ENCODE results near the gene TIGAR. TPM values are rescaled to one million over a fixed set of nuclear protein-coding genes. Genes with fewer than 3 reads are reported as not detected.

Gene TIGAR
- total RNA-seq, 1 donor from 2014 or later, result 18.1 TPM

GRCh38 chr12:4392223-4392742 lies 71.3 kb downstream of the TIGAR start:
- Histone ChIP-seq H3K4me3 (no peak overlapping the region), H3K27me3 (no peaks in the 10 kb centered on the region), H3K27ac (no peak overlapping the region), H3K9me3 (ENCODE audit: low read depth) (no peaks in the 10 kb centered on the region), H4K20me1 (ENCODE audit: low read depth) (no peaks in the 10 kb centered on the region), H2AFZ (replicated peaks) (no peak overlapping the region), H3K4me1 (no peaks in the 10 kb centered on the region), H3F3A (ENCODE audit: low read depth) (no peaks in the 10 kb centered on the region), H3K36me3 (no peaks in the 10 kb centered on the region), H3K9ac (no peak overlapping the region), H3K79me2 (ENCODE audit: low read depth) (no peaks in the 10 kb centered on the region), H3K4me2 (no peak overlapping the region)
- Mint-ChIP-seq H3K36me3 (no peaks in the 10 kb centered on the region), H3K9me3 (no peaks in the 10 kb centered on the region), H3K4me3 (no peak overlapping the region), H3K27ac (no peak overlapping the region), H3K27me3 (ENCODE audit: insufficient read depth, low read depth) (peaks cover 5% of the 10 kb centered on the region), H3K4me1 (no peaks in the 10 kb centered on the region)
- TF ChIP-seq EZH2 (IDR thresholded peaks at IDR 0.05) (no peak), EZH2phosphoT487 (IDR thresholded peaks at IDR 0.05) (no peak), CTCF (IDR thresholded peaks at IDR 0.05) (no peak)
- DNase-seq (ENCODE audit: low spot score), result no peak

GRCh38 chr12:4393211-4393610 lies 72.2 kb downstream of the TIGAR start:
- no peaks in the 10 kb centered on the region for H3F3A ChIP-seq (ENCODE audit: low read depth)
- no peak overlapping the region for H3K27ac ChIP-seq
- Mint-ChIP-seq H3K4me1 (no peaks in the 10 kb centered on the region), H3K27ac (no peak overlapping the region), H3K4me3 (no peak overlapping the region), H3K36me3 (no peaks in the 10 kb centered on the region), H3K9me3 (no peaks in the 10 kb centered on the region), H3K27me3 (ENCODE audit: insufficient read depth, low read depth) (peaks cover 5% of the 10 kb centered on the region)
- no peaks in the 10 kb centered on the region for H3K36me3 ChIP-seq
- no peak for DNase-seq (ENCODE audit: low spot score)
- no peaks in the 10 kb centered on the region for H4K20me1 ChIP-seq (ENCODE audit: low read depth)
- H3K9ac ChIP-seq, result no peak overlapping the region
- H3K79me2 ChIP-seq (ENCODE audit: low read depth), result no peaks in the 10 kb centered on the region
- H3K4me2 ChIP-seq, result no peak overlapping the region
- H2AFZ ChIP-seq (replicated peaks), result no peak overlapping the region
- H3K27me3 ChIP-seq, result no peaks in the 10 kb centered on the region
- H3K9me3 ChIP-seq (ENCODE audit: low read depth), result no peaks in the 10 kb centered on the region
- H3K4me3 ChIP-seq, result no peak overlapping the region
- H3K4me1 ChIP-seq, result no peaks in the 10 kb centered on the region
- TF ChIP-seq EZH2phosphoT487 (IDR thresholded peaks at IDR 0.05), result no peak
- TF ChIP-seq CTCF (IDR thresholded peaks at IDR 0.05), result no peak
- no peak for TF ChIP-seq EZH2 (IDR thresholded peaks at IDR 0.05)

GRCh38 chr12:4395818-4396217 lies 74.8 kb downstream of the TIGAR start:
- H3K27me3 ChIP-seq, result no peaks in the 10 kb centered on the region
- H3K9me3 Mint-ChIP-seq, result no peaks in the 10 kb centered on the region
- peaks cover 2% of the 10 kb centered on the region for H3K27me3 Mint-ChIP-seq (ENCODE audit: insufficient read depth, low read depth)
- H3K4me3 Mint-ChIP-seq, result no peak overlapping the region
- no peaks in the 10 kb centered on the region for H3K79me2 ChIP-seq (ENCODE audit: low read depth)
- no peak overlapping the region for H3K4me3 ChIP-seq
- TF ChIP-seq CTCF (IDR thresholded peaks at IDR 0.05), result no peak
- TF ChIP-seq EZH2phosphoT487 (IDR thresholded peaks at IDR 0.05), result no peak
- H3K9me3 ChIP-seq (ENCODE audit: low read depth), result no peaks in the 10 kb centered on the region
- no peaks in the 10 kb centered on the region for H3K36me3 ChIP-seq
- H4K20me1 ChIP-seq (ENCODE audit: low read depth), result no peaks in the 10 kb centered on the region
- H3K36me3 Mint-ChIP-seq, result no peaks in the 10 kb centered on the region
- no peak overlapping the region for H3K4me2 ChIP-seq
- no peaks in the 10 kb centered on the region for H3K4me1 ChIP-seq
- no peak overlapping the region for H2AFZ ChIP-seq (replicated peaks)
- no peaks in the 10 kb centered on the region for H3F3A ChIP-seq (ENCODE audit: low read depth)
- no peak overlapping the region for H3K9ac ChIP-seq
- H3K27ac Mint-ChIP-seq, result no peak overlapping the region
- no peak overlapping the region for H3K27ac ChIP-seq
- DNase-seq (ENCODE audit: low spot score), result no peak
- H3K4me1 Mint-ChIP-seq, result no peaks in the 10 kb centered on the region

Measured in neural progenitor cell (in vitro differentiated cells).